Retinal pigment epithelial cell (primary cell): ENCODE measurements around the gene POLN.

ENCODE experiments used
- DNase-seq: peaks from one replicate; pipeline ENCODE4 v3.0.0-alpha.2; 2010; ENCODE audit warnings: low read depth
- H3K4me3 ChIP-seq: 2 replicates; pipeline ENCODE4 v1.5.1; 2011; ENCODE audit warnings: mild to moderate bottlenecking, low read length, control low read depth, moderate library complexity
- TF ChIP-seq, protein P1 (sequence below): conservative IDR thresholded peaks from 2 replicates; pipeline ENCODE4 v1.5.1; 2011; ENCODE audit warnings: low read depth, low read length, control low read depth, inconsistent platforms

POLN gene

GRCh38 chr4:2125831-2126230, 116.1 kb downstream of the POLN start:
- TF ChIP-seq, protein P1, sequence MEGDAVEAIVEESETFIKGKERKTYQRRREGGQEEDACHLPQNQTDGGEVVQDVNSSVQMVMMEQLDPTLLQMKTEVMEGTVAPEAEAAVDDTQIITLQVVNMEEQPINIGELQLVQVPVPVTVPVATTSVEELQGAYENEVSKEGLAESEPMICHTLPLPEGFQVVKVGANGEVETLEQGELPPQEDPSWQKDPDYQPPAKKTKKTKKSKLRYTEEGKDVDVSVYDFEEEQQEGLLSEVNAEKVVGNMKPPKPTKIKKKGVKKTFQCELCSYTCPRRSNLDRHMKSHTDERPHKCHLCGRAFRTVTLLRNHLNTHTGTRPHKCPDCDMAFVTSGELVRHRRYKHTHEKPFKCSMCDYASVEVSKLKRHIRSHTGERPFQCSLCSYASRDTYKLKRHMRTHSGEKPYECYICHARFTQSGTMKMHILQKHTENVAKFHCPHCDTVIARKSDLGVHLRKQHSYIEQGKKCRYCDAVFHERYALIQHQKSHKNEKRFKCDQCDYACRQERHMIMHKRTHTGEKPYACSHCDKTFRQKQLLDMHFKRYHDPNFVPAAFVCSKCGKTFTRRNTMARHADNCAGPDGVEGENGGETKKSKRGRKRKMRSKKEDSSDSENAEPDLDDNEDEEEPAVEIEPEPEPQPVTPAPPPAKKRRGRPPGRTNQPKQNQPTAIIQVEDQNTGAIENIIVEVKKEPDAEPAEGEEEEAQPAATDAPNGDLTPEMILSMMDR: no peak
- no peak for DNase-seq
- no peak overlapping the region for H3K4me3 ChIP-seq

- TF ChIP-seq, protein P1: no peak
- no peak overlapping the region for H3K4me3 ChIP-seq
- DNase-seq: no peak
These were observed 116.9 kb downstream of the POLN start for GRCh38 chr4:2125023-2125422.

DNA sequence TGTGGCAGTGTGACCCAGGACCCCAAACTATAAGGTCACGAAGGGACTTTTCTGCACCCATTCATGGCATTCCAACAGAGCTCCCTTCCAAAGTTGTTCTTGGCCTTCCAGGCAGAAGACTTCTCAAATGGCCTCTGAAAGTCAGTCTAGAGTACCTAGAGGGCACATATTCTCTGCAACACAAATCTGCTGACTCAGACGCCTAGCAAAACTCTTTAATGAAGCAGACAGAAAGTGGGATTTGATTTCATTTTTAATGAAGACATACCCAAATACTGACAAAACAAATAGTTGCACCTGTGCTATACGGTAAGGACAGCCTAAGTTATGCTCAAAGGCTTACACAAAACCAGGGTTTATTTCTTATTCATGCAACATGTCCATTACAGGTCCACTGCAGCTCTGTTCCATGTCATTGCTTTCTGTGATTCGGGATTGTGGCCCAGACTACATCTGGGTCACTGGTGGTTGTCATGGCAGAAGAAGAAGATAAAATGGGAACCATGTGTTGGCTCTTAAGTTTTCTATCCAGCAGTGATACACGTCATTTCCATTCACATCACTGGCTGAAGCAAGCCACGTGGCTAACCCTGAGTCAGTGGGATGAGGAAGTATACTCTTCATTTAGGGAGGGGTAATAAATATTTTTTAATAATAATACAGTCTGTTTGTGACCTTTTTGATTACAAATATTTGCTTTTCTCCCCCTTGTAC, 125.1 kb downstream of the POLN start:
- no peak for DNase-seq
- TF ChIP-seq, protein P1: no peak
- no peak overlapping the region for H3K4me3 ChIP-seq

GRCh38 chr4:2105559-2105958, 136.4 kb downstream of the POLN start:
- no peak for DNase-seq
- TF ChIP-seq, protein P1: no peak
- H3K4me3 ChIP-seq: no peak overlapping the region

DNA sequence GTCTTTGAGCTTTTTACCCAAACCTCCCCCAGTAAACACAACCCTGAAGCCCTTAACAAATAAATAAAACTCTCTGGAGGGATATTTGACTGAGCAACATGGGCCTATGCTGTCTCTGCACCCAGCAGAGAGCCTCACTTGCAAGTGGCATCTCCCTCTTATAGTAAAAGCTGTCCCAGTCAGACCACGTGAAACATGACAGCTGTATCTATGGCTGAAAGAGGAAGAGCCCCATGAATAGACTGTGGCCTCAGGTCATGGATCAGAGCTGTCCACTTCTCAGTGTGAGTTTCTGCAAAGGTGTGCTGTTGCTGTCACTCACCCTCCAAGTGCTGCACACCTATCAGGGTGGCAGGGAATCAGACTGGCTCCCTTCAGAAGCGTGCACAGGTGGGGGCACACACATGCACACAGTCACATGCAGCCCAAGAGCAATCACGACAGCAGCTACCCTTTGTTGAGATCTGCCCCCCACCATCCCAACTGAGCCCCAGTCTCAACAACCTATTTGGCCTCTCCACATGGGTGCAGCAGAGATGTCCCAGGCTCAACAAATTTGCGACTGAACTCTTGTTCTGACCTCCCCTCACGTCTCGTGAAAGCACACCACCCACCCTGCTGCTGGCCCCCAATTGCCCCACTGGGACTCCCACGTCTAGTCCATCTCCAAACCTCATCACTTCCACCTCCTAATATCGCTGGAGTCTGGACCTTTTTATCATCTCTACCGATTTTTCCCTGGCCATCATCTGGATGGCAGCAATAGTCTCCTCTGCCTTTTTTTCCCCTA, 137.2 kb downstream of the POLN start:
- TF ChIP-seq, protein P1: no peak
- DNase-seq: no peak
- H3K4me3 ChIP-seq: no peak overlapping the region

GRCh38 chr4:2103843-2104547, 137.9 kb downstream of the POLN start:
- no peak for DNase-seq
- TF ChIP-seq, protein P1: no peak
- H3K4me3 ChIP-seq: no peak overlapping the region
